ENCODE results near the gene GABRE.

GABRE gene, protein sequence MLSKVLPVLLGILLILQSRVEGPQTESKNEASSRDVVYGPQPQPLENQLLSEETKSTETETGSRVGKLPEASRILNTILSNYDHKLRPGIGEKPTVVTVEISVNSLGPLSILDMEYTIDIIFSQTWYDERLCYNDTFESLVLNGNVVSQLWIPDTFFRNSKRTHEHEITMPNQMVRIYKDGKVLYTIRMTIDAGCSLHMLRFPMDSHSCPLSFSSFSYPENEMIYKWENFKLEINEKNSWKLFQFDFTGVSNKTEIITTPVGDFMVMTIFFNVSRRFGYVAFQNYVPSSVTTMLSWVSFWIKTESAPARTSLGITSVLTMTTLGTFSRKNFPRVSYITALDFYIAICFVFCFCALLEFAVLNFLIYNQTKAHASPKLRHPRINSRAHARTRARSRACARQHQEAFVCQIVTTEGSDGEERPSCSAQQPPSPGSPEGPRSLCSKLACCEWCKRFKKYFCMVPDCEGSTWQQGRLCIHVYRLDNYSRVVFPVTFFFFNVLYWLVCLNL

DNA sequence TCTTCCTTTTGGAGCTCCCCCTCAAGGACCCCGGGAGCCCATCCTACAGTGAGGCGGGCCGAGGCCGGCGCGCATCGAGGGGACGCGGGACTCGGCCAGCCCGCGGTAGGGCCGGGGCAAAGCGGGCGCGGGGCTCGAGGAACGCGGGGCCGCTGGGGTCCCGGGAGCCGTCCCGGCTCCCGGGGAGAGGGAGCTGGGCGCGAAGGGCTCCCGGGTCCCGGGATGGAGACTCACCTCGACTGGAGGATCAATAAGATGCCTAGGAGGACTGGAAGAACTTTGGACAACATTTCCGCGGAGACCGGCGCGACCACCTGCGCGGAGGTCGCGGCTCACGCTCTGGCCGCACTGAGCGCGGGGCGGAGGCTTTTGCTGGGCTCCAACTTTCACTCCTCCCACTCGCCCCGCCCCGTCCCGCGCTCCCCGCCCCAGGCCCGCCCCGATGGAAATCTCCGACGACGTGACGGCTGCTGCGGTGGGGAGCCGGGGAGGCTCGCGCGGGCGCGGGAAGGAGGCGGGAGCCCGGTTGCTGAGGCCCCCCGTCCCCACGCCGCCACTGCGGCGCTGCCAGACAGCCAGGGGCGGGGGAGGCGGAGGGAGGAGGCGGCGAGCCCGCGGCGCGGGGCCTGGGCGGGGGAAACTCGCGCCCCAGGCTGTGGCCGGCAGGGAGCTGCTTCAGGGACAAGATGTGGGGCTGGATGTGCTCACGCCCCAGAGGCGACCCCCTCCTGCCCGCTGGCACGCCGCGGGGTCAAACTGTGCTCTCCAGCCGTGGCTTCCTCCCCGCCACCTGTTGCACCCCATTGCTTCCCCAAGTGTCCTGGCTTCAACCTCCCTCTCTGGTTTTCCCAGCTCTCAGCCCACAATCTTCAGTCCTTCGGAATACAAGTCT, at the start of gene GABRE:
Gene GABRE, minus strand, starts transcription at position 341 of the 892 bp plus-strand sequence. Its CDS starts 51 bp downstream, at position 290.
- H3K79me2 ChIP-seq (ENCODE audit: insufficient read depth, low read length), result no peaks in the 10 kb centered on the region
- H2AFZ ChIP-seq (ENCODE audit: low read length), result no peak within 1 kb of the TSS
- H3K4me2 ChIP-seq (ENCODE audit: low read length), result no peak within 1 kb of the TSS
- no peaks in the 10 kb centered on the region for H3K4me1 ChIP-seq (ENCODE audit: insufficient read depth, low read length, severe bottlenecking)
- no peak within 1 kb of the TSS for H3K27ac ChIP-seq (ENCODE audit: low read depth, low read length, poor library complexity, severe bottlenecking)
- TF ChIP-seq, protein P1, sequence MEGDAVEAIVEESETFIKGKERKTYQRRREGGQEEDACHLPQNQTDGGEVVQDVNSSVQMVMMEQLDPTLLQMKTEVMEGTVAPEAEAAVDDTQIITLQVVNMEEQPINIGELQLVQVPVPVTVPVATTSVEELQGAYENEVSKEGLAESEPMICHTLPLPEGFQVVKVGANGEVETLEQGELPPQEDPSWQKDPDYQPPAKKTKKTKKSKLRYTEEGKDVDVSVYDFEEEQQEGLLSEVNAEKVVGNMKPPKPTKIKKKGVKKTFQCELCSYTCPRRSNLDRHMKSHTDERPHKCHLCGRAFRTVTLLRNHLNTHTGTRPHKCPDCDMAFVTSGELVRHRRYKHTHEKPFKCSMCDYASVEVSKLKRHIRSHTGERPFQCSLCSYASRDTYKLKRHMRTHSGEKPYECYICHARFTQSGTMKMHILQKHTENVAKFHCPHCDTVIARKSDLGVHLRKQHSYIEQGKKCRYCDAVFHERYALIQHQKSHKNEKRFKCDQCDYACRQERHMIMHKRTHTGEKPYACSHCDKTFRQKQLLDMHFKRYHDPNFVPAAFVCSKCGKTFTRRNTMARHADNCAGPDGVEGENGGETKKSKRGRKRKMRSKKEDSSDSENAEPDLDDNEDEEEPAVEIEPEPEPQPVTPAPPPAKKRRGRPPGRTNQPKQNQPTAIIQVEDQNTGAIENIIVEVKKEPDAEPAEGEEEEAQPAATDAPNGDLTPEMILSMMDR (IDR thresholded peaks at IDR 0.05; ENCODE audit: low read length), result no peak
- no peak for TF ChIP-seq EZH2 (IDR thresholded peaks at IDR 0.05; ENCODE audit: borderline replicate concordance, low read length)
- H3K36me3 ChIP-seq (ENCODE audit: insufficient read depth, low read length), result no peaks in the 10 kb centered on the region
- no peaks in the 10 kb centered on the region for H3K27me3 ChIP-seq (ENCODE audit: insufficient read depth, low read length)
- no peaks in the 10 kb centered on the region for H3K9me3 ChIP-seq (ENCODE audit: low read length)
- no peak within 1 kb of the TSS for H3K9ac ChIP-seq (ENCODE audit: low read length)
- no peaks in the 10 kb centered on the region for H3F3A ChIP-seq (ENCODE audit: insufficient read depth, low read length)
- no peaks in the 10 kb centered on the region for H3K9me2 ChIP-seq (ENCODE audit: low read depth, low read length)
- H4K20me1 ChIP-seq (ENCODE audit: insufficient read depth, low read length), result no peaks in the 10 kb centered on the region
- no peak within 1 kb of the TSS for H3K4me3 ChIP-seq (ENCODE audit: low read depth, low read length, poor library complexity, severe bottlenecking)

DNA sequence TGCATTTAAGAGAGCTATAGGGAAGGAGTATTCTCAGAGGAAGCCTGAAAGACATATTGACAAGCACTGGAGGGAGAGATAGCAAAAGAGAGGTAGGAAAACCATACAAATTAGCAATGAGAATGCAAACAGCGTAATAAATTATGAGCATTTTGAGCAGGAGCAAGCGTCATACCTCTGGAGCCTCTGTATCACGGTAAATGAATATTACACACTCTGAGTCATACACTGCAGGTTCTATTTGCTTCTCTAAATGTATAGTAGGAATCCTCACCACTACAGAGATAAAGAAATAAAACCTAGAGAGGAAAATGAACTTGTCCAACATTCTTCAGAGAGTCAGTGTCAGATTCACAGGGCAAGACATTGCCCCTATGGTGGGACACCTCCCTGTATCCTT, 46.4 kb upstream of the GABRE start:
- Histone ChIP-seq H4K20me1 (ENCODE audit: insufficient read depth, low read length) (no peaks in the 10 kb centered on the region), H3K27me3 (ENCODE audit: insufficient read depth, low read length) (no peaks in the 10 kb centered on the region), H2AFZ (ENCODE audit: low read length) (no peak overlapping the region), H3F3A (ENCODE audit: insufficient read depth, low read length) (no peaks in the 10 kb centered on the region), H3K36me3 (ENCODE audit: insufficient read depth, low read length) (no peaks in the 10 kb centered on the region), H3K9ac (ENCODE audit: low read length) (no peak overlapping the region), H3K4me1 (ENCODE audit: insufficient read depth, low read length, severe bottlenecking) (no peaks in the 10 kb centered on the region), H3K27ac (ENCODE audit: low read depth, low read length, poor library complexity, severe bottlenecking) (no peak overlapping the region), H3K4me3 (ENCODE audit: low read depth, low read length, poor library complexity, severe bottlenecking) (no peak overlapping the region), H3K9me2 (ENCODE audit: low read depth, low read length) (no peaks in the 10 kb centered on the region), H3K79me2 (ENCODE audit: insufficient read depth, low read length) (no peaks in the 10 kb centered on the region), H3K4me2 (ENCODE audit: low read length) (no peak overlapping the region), H3K9me3 (ENCODE audit: low read length) (no peaks in the 10 kb centered on the region)
- no peak for TF ChIP-seq EZH2 (IDR thresholded peaks at IDR 0.05; ENCODE audit: borderline replicate concordance, low read length)
- TF ChIP-seq, protein P1 (IDR thresholded peaks at IDR 0.05; ENCODE audit: low read length), result no peak

DNA sequence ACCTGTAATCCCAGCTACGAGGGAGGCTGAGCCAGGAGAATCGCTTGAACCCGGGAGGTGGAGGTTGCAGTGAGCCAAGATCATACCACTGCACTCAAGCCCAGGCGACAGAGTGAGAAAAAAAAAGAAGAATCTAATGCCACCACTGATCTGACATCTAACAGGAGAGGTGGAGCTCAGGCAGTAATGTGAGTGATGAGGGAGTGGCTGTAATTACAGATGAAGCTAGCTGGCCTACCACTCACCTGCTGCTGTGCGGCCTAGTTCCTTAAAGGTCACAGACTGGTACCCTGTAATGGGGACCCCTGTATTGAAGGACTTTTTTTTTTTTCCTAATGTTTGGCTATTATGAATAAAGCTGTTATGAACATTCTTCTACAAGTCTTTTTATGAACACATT, 25.3 kb upstream of the GABRE start:
- Histone ChIP-seq H3K27me3 (ENCODE audit: insufficient read depth, low read length) (no peaks in the 10 kb centered on the region), H3K4me3 (ENCODE audit: low read depth, low read length, poor library complexity, severe bottlenecking) (no peak overlapping the region), H3K4me2 (ENCODE audit: low read length) (no peak overlapping the region), H2AFZ (ENCODE audit: low read length) (no peak overlapping the region), H3K36me3 (ENCODE audit: insufficient read depth, low read length) (no peaks in the 10 kb centered on the region), H3K9me3 (ENCODE audit: low read length) (no peaks in the 10 kb centered on the region), H3F3A (ENCODE audit: insufficient read depth, low read length) (no peaks in the 10 kb centered on the region), H3K4me1 (ENCODE audit: insufficient read depth, low read length, severe bottlenecking) (no peaks in the 10 kb centered on the region), H4K20me1 (ENCODE audit: insufficient read depth, low read length) (no peaks in the 10 kb centered on the region), H3K27ac (ENCODE audit: low read depth, low read length, poor library complexity, severe bottlenecking) (no peak overlapping the region), H3K9me2 (ENCODE audit: low read depth, low read length) (no peaks in the 10 kb centered on the region), H3K79me2 (ENCODE audit: insufficient read depth, low read length) (no peaks in the 10 kb centered on the region), H3K9ac (ENCODE audit: low read length) (no peak overlapping the region)
- TF ChIP-seq EZH2 (IDR thresholded peaks at IDR 0.05; ENCODE audit: borderline replicate concordance, low read length), result no peak
- TF ChIP-seq, protein P1 (IDR thresholded peaks at IDR 0.05; ENCODE audit: low read length), result no peak
